Lung (tissue), 12 donors: ENCODE measurements around the gene PCGF2. TPM values are rescaled to one million over a fixed set of nuclear protein-coding genes. Genes with fewer than 3 reads are reported as not detected.

Experiments
- ATAC-seq: fragments of 200-7000 bp; cut with Tn5 transposase; one replicate; pipeline ENCODE4 v1.9.1; 2020; ENCODE audit warnings: moderate number of reproducible peaks; ENCODE audit not compliant: insufficient read depth, low FRiP score
- DNase-seq, 3 donors: peaks; one replicate each; pipeline ENCODE4 v3.0.0-alpha.2; 2013 to 2017
- H3K27ac ChIP-seq, 2 donors: one replicate each; pipeline ENCODE4 v1.5.1; 2013; ENCODE audit warnings: mild to moderate bottlenecking in 2 of 2, moderate library complexity in 2 of 2, control low read depth in 1 of 2, inconsistent platforms in 1 of 2, low read depth in 1 of 2, low read length in 1 of 2
- H3K27me3 ChIP-seq, 3 donors: one replicate each; pipeline ENCODE4 v1.5.1; 2013; ENCODE audit warnings: low read length in 2 of 3; ENCODE audit not compliant: control insufficient read depth in 3 of 3, insufficient read depth in 3 of 3
- H3K36me3 ChIP-seq, 4 donors: one replicate each; pipeline ENCODE4 v1.5.1; 2013; ENCODE audit warnings: low read length in 4 of 4, mild to moderate bottlenecking in 1 of 4, moderate library complexity in 1 of 4; ENCODE audit not compliant: control insufficient read depth in 4 of 4, insufficient read depth in 4 of 4
- H3K4me1 ChIP-seq, 5 donors: one replicate each; pipeline ENCODE4 v1.5.1; 2013; ENCODE audit warnings: low read length in 5 of 5, mild to moderate bottlenecking in 2 of 5, moderate library complexity in 1 of 5; ENCODE audit not compliant: control insufficient read depth in 5 of 5, insufficient read depth in 5 of 5
- H3K4me3 ChIP-seq: one replicate; pipeline ENCODE4 v1.5.1; 2013; ENCODE audit warnings: mild to moderate bottlenecking, control low read depth, moderate library complexity
- H3K9ac ChIP-seq, 2 donors: one replicate each; pipeline ENCODE4 v1.5.1; 2013; ENCODE audit warnings: low read length in 2 of 2, control low read depth in 1 of 2; ENCODE audit not compliant: insufficient read depth in 1 of 2
- H3K9me3 ChIP-seq, 4 donors: one replicate each; pipeline ENCODE4 v1.5.1; 2013; ENCODE audit warnings: low read length in 3 of 4, mild to moderate bottlenecking in 1 of 4, moderate library complexity in 1 of 4; ENCODE audit not compliant: control insufficient read depth in 4 of 4, insufficient read depth in 3 of 4
- CTCF ChIP-seq: IDR thresholded peaks from 2 replicates; pipeline ENCODE4 v1.5.1; 2012; ENCODE audit warnings: mild to moderate bottlenecking; ENCODE audit errors: control extremely low read depth, extremely low read depth
- WGBS, 2 donors: extraction: QIAGEN DNeasy Blood & Tissue Kit; methylation state at CpG; one replicate each; pipeline ENCODE4 v1.1.7; 2013; 5-methylcytosine and 5-hydroxymethylcytosine counted together
- polyA plus RNA-seq, 2 donors: library from polyadenylated mRNA; stranded (reverse); fragments of 200-250 nt; gene quantifications; one replicate each; pipeline ENCODE4 v1.2.1, GENCODE V29; 2013
- total RNA-seq, 2 donors: library from RNA; depleted of rRNA in 1 of 2; stranded (reverse); fragments of >200 nt in 1 of 2; gene quantifications; one replicate each; pipeline ENCODE4 v1.2.1, GENCODE V29; 2014 to 2021
- donor health status: control.
- donor health status: control.
- donor health status: Bipolar disorder and iron deficiency.
- donor health status: healthy.
- donor health status: DM: yes; HTN: yes; CAD: no.

PCGF2 gene
- total and polyA plus RNA-seq, 4 donors = 17.1 to 61.4 (median 36.2) TPM

DNA sequence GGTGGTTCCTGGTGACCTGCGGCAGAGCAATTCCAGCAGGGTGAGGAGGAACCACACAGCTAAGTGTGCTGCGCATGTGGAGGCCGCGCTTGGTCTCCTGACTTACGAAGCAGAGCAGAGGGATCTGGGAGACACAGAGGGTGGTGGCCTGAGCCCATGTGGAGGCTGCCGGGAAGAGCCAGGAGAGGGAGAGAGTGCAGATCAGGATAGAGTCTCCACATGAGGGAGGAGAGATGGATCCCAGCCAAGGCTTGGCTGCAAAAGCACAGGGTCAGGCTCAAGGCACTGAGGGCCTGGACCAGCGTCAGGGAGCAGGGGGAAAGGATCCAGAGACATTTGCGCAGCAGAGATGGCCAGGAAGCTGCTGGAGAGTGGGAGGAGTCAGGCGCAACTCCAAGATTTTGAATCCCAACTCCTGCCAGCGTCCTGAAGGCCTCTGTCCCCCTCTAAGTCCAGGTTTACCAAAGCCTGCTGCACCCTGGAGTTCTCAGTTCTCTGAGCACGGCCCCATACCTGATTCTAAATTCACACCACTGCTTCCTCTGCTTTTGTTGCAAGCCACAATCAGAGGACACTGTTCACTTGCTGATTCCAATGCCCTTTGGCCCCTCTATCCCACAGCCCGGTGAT lies 54.3 kb downstream of the PCGF2 start:
- DNase-seq (peak; percentile 95 to 99 (median 96)), ATAC-seq (peak; percentile 49)
- no peaks in the 10 kb centered on the region for H3K9me3 ChIP-seq
- peak overlapping the region in 1 of 2 donors; percentile 34 for H3K9ac ChIP-seq
- H3K36me3 ChIP-seq = no peaks in the 10 kb centered on the region
- H3K27ac ChIP-seq = peak overlapping the region; percentile 52 to 81
- no peak overlapping the region for H3K4me3 ChIP-seq
- H3K4me1 ChIP-seq = peaks cover 0 to 13% (median 11%) of the 10 kb centered on the region in 5 donors
- 52 to 78% methylated on average over 12 of the region's 12 CpGs for WGBS, 2 donors
- H3K27me3 ChIP-seq = no peaks in the 10 kb centered on the region
- no peak for TF ChIP-seq CTCF

GRCh38 chr17:38691154-38691553 lies 57.0 kb downstream of the PCGF2 start:
- peaks cover 0 to 15% (median 11%) of the 10 kb centered on the region in 5 donors for H3K4me1 ChIP-seq
- no peaks in the 10 kb centered on the region for H3K36me3 ChIP-seq
- ATAC-seq (no peak), DNase-seq (no peak)
- no peaks in the 10 kb centered on the region for H3K9me3 ChIP-seq
- TF ChIP-seq CTCF = no peak
- H3K4me3 ChIP-seq = no peak overlapping the region
- 81 to 87% methylated on average over 4 of the region's 4 CpGs for WGBS, 2 donors
- peak overlapping the region in 1 of 2 donors; percentile 26 for H3K27ac ChIP-seq
- no peak overlapping the region for H3K9ac ChIP-seq
- no peaks in the 10 kb centered on the region for H3K27me3 ChIP-seq

GRCh38 chr17:38690386-38690785 lies 57.8 kb downstream of the PCGF2 start:
- Histone ChIP-seq H3K9me3 (no peaks in the 10 kb centered on the region), H3K36me3 (no peaks in the 10 kb centered on the region), H3K9ac (no peak overlapping the region), H3K4me1 (peaks cover 0 to 15% (median 11%) of the 10 kb centered on the region in 5 donors), H3K27me3 (no peaks in the 10 kb centered on the region), H3K27ac (no peak overlapping the region), H3K4me3 (no peak overlapping the region)
- DNase-seq (no peak), ATAC-seq (no peak)
- WGBS, 2 donors = 71 to 81% methylated on average over 4 of the region's 4 CpGs
- TF ChIP-seq CTCF = no peak

DNA sequence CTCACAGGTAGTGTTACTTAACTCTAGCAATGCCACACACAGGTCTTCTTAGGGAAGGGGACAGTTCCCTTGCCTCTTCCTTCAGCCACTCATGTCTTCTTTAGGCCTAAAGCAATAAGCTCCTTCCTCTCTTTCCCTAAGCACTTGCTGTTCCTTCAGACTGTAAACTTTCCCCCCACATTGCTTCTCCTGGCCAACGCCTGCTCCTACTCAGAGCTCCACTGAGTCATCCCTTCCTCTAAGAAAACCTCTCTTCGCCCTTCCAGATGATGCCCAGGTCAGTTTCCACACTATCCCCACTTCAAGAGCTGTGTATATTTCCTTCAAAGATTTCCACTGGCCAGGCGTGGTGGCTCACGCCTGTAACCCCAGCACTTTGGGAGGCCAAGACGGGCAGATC lies 60.9 kb downstream of the PCGF2 start:
- Histone ChIP-seq H3K36me3 (no peaks in the 10 kb centered on the region), H3K9ac (no peak overlapping the region), H3K4me3 (no peak overlapping the region), H3K27ac (no peak overlapping the region), H3K27me3 (no peaks in the 10 kb centered on the region), H3K9me3 (no peaks in the 10 kb centered on the region), H3K4me1 (peaks cover 0 to 6% (median 0%) of the 10 kb centered on the region in 5 donors)
- DNase-seq (no peak), ATAC-seq (no peak)
- 90 to 92% methylated on average over 5 of the region's 5 CpGs for WGBS, 2 donors
- TF ChIP-seq CTCF = no peak
